Body of pancreas (tissue), 4 donors: ENCODE data around the gene MCCC1.

Experiments
- CTCF ChIP-seq, 7 experiments: fragments of 450-650 bp in 4 of 7; fragments of 200-600 bp in 3 of 7; sonication (generic) in 3 of 7; IDR thresholded peaks; one replicate each; pipeline ENCODE4 v1.5.1; 2016 to 2019; ENCODE audit warnings: antibody characterized with exemption in 7 of 7
- POLR2A ChIP-seq, 3 donors: fragments of 450-650 bp; IDR thresholded peaks; one replicate each; pipeline ENCODE4 v1.6.1; 2016; ENCODE audit warnings: antibody characterized with exemption in 3 of 3, mild to moderate bottlenecking in 2 of 3

GRCh38 chr3:182983876-182984275, 115.4 kb downstream of the MCCC1 start:
- TF ChIP-seq CTCF (IDR thresholded peaks at IDR 0.05): no peak
- TF ChIP-seq POLR2A (IDR thresholded peaks at IDR 0.05): no peak
